GM23248 (cell line): ENCODE results near the gene CASZ1.

ENCODE experiments used
- EZH2 ChIP-seq: fragments of 200-600 bp; sonication (generic); IDR thresholded peaks from 2 replicates; pipeline ENCODE4 v1.6.1; 2018; ENCODE audit warnings: antibody characterized with exemption, mild to moderate bottlenecking; ENCODE audit not compliant: insufficient read depth, poor library complexity, severe bottlenecking
- EZH2phosphoT487 ChIP-seq: fragments of 200-600 bp; sonication (generic); IDR thresholded peaks from 2 replicates; pipeline ENCODE4 v1.6.1; 2018; ENCODE audit warnings: antibody characterized with exemption, moderate library complexity, mild to moderate bottlenecking, low read depth; ENCODE audit not compliant: insufficient read depth

GRCh38 chr1:10594595-10595223 lies 201.7 kb downstream of the CASZ1 start:
- TF ChIP-seq EZH2phosphoT487 (no peak), EZH2 (no peak)
